Activated CD8-positive, alpha-beta memory T cell treated with anti-CD3 and anti-CD28 coated beads for 4 hours (primary cell): ENCODE results near the gene KIF23.
A peak's percentile ranks its signal among the peaks of the same experiment; 100 is the strongest.
"Not testable (repeated sequence)": the region's sequence is repeated elsewhere in the genome, so short reads cannot be mapped to it uniquely, and the experiment has no call there.

Experiments
- DNase-seq, 2 donors: peaks; one replicate each; pipeline ENCODE4 v3.0.0-alpha.2; 2020; ENCODE audit warnings: low read depth in 2 of 2

Gene KIF23

DNA sequence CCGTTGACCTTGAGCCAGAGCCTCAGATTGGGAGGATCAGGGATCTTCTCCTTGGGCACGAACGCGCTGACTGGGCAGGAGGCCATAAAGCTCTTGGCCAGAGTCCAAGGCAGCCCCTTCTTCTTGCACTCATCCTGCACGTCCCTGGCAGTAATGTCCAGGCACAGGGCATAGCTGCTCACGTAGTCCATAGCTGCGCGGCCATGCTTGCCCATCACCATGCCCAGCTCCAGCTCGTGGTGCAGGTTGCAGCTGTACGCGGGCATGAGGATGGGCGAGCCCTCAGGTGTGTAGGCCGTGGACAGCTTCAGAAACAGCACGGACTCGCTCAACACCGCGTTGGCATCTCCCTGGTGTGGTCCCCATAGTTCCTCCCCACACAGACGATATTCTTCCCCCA lies 20.5 kb downstream of the KIF23 start:
- no peak for DNase-seq

DNA sequence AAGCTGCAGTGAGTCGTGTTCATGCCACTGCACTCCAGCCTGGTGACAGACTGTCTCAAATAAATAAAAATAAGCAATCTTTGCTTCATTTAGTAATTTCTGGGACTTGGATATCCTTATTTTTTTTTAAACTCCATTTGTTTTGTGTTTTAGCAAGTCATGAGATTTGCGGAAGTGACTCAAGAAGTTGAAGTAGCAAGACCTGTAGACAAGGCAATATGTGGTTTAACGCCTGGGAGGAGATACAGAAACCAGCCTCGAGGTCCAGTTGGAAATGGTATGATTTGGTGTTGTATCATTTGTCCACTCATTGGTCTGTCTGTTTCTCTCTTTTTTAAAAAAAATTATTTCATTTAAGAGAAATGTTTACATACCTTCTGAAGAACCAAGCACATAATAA lies 21.8 kb downstream of the KIF23 start:
- DNase-seq = no peak

DNA sequence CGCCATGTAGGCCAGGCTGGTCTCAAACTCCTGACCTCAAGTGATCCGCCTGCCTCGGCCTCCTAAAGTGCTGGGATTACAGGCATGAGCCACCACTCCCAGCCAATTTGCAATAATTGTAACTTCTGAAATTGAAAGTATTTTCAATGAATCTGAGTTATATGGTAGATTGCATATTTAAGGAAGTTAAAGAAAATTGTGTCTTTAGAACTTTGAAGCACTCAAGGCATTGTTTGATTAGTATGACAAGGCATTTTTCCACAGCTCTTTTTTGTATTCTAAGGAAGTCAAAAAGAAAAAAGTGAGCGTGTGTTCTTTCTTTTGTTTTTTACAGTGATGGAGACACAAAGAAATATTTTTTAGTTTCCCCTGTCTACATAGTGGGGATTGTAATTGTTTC lies 22.8 kb downstream of the KIF23 start:
- DNase-seq = no peak

DNA sequence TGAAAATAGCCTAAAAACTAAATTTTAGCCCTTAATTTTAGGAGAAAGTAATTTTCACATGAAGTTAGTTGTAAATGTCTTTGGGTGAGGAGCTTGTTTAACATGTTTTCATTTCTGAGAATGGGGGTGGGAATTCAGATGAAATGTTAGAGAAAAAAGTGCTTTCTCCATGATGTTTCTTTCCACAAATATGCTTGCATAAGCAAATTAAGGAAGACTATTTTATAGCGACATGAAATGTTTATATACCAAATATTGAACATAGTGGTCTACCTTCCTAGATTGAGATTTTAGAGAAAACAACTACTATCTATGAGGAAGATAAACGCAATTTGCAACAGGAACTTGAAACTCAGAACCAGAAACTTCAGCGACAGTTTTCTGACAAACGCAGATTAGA lies 25.5 kb downstream of the KIF23 start:
- DNase-seq = no peak

DNA sequence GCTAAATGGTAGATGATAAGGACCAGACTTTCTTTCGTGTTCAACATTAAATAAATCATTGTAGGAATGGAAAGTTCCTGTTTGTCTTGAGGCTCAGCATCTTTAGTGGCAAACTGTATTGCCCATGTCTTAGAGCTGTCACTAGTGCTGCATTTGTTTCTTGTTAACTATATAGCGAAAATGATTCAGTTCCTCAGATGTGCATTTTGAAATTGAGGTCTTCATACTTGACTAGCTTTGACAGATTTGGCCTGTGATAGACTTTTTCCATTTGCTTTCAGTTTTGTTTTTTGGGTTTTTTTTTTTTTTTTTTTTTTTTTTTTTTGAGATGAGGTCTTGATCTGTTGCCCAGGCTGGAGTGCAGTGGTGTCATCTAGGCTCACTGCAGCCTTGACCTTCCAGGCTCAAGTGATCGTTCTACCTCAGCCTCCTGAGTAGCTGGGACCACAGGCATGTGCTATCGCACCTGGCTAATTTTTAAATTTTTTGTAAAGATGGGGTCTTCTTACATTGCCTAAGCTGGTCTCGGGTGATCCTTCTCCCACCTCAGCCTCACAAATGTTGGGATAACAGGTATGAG lies 29.0 kb downstream of the KIF23 start:
- no peak for DNase-seq

DNA sequence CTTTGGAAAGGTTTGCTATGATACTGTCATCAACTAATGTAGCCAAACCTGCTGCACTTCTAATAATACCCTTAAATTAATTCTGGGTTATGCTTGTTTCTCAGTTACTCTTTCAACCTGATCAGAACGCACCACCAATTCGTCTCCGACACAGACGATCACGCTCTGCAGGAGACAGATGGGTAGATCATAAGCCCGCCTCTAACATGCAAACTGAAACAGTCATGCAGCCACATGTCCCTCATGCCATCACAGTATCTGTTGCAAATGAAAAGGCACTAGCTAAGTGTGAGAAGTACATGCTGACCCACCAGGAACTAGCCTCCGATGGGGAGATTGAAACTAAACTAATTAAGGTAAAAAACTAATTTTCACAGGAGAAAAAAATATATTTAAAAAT lies 30.5 kb downstream of the KIF23 start:
- no peak for DNase-seq

DNA sequence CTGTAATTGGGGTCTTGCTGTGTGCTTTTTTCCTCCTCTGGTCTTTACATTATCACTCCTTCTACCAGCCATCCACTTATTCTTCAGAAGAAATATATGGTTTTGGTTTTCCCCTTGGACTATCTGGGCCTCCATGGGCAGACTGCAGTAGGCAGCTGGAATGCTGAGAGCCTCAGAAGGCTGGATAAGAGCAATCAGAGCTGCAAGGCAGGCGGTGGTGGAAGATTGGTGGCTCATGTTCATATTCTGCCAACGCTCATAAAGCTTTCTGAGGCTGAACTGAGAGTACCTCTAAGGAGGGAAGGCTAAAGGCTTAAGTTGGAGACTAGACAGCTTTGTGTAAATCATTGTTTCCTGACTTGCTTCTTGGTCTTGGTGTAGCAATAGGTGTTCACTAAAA lies 32.8 kb downstream of the KIF23 start:
- DNase-seq = no peak

DNA sequence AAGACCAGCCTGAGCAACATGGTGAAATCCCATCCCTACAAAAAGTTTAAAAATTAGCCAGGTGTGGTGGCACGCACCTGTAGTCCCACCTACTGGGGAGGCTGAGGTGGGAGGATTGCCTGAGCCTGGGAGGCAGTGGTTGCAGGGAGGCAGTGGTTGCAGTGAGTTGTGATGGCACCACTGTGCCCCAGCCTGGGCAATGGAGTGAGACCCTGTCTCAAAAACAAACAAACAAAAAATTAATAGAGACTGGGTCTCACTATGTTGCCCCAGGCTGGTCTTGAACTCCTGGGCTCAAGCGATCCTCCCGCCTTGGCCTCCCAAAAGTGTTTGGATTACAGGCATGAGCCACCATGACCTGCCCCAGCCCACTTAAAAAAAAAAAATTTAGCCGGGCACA lies 36.1 kb downstream of the KIF23 start:
- DNase-seq = not testable (repeated sequence)

DNA sequence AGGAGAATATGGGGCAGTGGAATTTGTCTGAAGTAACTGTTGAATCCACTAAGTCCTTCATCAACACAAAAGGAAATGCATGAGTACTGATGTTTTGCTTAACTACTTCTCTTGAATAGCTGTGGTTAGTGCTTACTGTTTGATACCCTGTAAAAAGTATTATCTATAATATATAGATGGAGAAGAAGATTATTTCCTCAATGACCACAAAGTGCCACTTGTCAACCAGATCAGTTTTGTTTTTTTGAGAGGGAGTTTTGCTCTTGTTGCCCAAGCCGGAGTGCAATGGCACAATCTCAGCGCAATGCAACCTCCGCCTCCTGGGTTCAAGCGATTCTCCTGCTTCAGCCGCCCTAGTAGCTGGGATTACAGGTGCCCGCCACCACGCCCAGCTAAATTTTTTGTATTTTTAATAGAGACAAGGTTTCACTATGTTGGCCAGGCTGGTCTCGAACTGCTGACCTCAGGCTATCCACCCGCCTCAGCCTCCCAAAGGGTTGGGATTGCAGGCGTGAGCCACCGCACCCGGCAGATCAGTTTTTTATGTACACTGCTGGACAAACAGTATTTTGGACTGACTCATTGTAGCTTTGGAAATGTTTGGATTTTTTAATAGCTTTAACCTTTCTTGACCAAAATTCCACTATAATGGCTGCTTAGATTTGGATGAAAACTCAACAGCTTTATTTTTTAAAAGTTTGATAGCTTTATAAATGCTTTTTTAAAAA lies 37.0 kb downstream of the KIF23 start:
- no peak for DNase-seq

DNA sequence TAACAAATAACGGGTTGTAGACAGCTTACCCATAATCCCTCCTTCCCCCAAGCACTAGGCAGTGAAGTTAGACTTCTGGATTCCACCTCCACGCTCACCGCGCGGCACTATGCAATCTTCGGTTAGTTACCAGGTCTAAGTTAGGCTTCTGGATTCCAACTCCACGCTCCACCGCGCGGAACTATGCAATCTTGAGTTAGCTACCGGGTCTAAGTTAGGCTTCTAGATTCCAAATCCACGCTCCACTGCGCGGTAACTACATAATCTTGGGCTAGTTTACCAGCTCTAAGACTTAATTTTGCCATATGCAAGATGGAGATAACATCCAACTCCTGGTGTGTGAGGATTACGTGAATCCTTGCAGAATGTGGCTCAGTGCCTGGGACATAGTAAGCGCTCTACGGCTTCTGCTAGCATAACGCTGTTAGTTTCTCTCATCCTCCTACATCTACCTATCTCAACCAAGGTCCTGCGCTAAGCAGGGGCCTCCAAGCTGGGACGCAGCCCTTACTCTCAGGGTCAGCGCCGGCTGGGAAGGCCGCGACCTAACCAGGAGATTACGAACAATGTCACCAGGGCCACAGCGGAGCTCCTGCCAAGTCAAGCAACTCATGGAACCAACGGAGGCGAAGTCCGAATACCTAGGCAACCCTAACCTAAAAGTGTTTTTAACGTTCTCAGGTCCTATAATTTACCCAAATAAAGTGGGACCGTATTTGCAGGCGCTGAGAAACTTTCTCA lies 38.0 kb downstream of the KIF23 start:
- no peak for DNase-seq

DNA sequence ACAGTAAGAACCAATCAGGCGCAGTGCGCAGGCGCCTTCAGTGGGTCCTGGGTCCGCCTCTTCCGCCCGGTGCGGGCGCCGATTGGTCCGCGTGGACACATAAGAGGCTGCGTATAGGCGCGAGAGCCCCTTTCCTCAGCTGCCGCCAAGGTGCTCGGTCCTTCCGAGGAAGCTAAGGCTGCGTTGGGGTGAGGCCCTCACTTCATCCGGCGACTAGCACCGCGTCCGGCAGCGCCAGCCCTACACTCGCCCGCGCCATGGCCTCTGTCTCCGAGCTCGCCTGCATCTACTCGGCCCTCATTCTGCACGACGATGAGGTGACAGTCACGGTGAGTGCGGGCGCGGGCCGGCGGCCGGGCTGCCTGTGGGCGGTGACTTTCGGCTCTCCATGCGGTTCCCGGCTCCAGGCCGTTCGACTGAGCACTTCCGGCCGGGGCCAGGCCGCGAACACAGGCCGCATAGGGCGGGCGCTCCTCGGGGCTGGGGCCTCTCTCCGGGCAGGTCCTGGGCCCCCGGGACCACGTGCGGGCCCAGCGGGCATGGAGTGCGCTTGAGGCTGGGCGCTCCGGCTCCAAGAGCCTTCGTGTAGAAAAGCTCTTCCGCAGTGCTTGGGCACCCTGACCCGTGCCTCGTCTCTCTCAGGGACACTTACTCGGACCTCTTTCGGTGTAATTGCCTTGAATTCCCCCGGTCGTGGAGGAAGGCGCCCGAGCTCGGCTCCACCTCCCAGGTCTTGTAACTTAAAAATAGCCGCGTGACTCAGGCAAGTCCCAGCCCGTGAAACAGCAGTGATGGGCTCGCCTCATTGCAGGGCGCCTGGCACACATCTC lies 38.8 kb downstream of the KIF23 start, which contains the start of gene RPLP1:
RPLP1 (plus strand) TSS at position 127 of the 830 bp plus-strand sequence; CDS start at position 258, 131 bp downstream.
- DNase-seq = peak; percentile 92 to 93

DNA sequence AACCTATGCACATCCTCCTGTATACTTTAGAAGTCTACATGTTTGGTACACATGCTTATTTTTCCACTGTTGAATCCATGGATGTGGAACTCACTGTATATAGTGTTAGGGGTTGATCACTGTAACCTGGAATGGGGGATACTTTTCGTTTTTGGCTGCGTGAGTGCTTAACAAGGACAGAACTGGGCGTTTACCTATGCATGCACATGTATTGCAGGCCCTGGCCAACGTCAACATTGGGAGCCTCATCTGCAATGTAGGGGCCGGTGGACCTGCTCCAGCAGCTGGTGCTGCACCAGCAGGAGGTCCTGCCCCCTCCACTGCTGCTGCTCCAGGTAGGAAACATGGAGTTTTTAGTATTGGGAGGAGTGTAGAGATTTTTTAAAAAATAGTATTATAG lies 40.8 kb downstream of the KIF23 start:
- no peak for DNase-seq

DNA sequence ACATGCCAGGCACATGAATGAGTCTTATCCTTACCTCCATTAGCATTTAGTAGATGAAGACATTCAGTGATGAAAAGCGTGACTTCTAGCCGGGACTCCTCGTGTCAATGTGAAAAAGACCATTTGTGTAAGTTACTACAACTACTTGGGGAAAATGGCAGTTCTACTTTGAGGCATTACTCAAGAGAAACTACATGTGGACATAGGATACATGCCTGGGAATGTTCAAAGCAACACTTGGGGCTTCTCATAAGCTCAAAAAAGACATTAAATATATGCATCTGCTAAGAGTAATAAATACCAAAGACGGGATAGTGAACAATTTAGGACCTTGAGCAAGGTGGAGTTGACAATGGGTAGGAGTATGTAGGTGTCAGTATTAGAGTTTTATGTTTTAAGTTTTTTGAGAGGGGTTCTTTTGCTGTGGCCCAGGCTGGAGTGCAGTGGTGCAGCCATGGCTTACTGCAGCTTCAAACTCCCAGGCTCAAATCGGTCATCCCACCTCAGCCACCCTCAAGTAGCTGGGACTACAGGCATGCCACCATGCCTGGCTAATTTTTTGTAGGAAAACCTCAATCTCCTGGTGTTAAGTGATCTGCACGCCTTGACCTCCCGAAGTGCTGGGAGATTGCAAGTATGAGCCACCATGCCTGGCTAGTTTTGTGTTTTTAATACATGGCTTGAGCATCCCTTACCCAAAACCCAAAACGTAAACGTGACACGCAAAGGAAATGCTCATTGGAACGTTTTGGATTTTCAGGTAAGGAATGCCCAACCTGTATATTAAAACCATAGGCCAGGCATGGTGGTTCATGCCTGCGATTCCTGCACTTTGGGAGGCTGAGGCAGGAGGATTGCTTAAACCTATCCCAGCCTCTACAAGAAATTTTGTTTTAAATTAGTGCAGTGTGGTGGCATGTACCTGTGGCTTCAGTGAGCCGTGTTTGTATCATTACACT lies 42.3 kb downstream of the KIF23 start:
- no peak for DNase-seq

DNA sequence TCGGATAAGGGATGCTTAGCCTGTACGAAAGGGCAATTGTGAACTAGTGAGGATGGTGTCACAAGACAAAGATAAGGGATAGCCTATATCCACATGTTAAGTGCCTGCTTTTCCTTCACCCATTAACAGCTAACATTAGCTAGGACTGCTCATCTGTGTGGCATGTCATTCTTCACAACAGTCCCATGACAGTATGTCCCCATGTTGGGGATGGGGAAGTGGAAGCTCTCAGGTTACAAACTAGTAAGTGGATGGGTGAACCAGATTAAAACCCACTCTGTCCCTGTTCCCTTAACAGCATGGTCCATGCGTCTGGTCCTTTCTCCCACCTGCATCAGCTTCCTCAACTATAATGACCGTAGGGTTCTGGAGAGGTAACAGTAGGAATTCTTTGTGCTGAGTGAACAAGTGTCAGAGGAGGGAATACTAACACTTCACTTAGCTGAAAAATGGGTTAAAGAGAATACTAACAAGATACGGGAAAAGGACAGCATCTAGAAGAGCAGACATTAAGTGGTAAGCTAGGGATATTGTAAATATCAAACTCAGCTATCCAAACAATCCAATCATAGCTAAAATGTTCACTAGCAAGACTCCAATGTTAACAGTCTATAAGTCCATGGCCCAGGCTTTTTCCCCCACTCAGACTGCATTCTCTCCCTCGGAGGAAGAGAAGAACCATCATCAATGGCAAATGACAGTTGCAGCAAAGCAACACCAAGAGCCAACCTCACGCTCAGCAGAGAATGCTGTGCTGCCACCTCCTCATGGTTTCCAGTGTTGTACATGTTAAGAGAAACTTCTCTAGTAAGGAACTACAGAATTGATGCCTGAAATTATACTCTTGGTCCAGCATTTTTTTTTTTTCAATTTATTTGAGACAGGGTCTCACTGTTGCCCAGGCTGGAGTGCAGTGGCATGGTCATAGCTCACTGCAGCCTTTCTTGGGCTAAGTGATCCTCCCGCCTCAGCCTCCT lies 43.4 kb downstream of the KIF23 start:
- no peak for DNase-seq

DNA sequence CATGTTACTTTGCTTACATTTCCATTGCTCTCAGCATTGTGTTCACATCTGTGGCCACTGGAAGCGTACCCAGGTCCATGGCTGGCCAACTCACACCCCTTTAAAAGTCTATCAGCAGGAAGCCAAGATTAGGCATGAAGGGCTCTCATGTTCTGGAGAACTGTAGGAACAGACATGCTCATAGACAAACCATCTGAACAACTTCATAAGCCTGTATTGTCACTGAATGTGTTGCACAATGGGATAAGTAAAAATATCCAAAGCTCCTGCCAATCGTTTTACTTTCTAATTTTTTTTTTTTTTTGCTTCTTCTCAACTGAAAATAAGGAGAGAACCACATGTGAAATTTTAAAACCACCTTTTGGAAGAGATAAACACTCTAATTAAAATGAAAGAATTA lies 44.9 kb downstream of the KIF23 start:
- no peak for DNase-seq

DNA sequence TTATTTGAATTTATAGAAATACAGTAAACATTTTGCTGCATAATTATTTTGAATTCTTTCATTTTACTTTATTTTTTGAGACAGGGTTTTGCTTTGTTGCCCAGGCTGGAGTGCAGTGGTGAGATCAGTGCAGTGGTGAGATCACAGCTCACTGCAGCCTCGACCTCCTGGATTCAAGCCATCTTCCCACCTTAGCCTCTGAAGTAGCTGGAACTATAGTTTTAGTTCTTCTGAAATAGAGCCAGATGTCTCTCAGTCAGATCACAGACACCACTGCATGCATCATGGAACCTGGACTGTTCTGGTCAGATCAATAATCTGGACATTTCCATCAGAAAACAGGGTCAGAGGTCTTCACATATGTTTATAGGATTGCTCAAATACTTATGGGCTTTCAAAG lies 46.3 kb downstream of the KIF23 start:
- DNase-seq = no peak

DNA sequence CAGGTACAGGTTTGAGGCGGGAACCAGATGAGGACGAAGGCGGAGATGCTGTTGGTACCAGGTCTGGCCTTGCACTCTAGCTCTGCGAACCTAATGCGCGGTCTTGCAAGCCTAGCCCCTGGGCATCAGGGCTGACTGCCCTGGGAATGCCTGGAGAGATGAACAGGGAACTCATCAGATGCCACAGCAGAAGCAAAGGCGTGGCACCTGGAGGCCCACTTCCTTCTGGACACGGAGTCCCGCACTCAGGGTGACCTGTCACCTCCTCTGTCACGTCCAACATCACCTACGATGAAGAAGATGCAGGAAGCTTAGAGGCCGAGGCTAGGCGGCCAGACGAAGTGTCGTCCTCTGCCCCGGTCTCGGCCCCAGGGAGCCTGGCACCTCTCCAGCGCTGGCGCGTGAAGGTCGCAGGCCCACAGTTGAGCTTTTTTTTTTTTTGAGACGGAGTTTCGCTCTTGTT lies 47.9 kb downstream of the KIF23 start:
- no peak for DNase-seq

DNA sequence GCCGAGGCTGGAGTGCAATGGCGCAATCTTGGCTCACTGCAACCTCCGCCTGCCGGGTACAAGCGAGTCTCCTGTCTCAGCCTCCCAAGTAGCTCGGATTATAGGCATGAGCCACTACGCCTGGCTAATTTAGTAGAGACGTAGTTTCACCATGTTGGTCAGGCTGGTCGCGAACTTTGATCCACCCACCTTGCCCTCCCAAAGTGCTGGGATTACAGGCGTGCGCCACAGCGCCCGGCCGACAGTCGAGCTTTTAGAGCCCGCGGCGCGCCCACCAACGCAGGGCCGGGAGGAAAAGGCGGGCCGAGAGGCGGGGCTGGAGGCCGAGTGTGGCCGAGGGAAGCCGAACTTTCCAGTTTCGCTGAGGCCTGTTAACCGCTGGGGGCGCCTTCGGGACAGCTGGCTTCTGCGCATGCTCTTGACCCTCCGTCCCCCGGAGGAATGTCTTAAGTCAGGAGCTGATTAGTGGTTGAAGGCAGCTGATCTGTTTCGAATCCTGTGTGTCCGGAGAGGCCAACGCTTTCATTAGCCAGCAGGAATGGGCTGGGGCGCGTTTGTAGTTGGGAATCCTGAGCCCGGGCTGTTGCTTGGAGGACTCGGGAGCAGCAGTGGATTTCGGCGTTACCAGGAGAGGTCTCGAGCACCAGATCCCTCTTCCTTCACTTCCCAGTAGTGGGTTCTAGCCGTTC lies 48.5 kb downstream of the KIF23 start:
- DNase-seq = peak; percentile 83 to 84

DNA sequence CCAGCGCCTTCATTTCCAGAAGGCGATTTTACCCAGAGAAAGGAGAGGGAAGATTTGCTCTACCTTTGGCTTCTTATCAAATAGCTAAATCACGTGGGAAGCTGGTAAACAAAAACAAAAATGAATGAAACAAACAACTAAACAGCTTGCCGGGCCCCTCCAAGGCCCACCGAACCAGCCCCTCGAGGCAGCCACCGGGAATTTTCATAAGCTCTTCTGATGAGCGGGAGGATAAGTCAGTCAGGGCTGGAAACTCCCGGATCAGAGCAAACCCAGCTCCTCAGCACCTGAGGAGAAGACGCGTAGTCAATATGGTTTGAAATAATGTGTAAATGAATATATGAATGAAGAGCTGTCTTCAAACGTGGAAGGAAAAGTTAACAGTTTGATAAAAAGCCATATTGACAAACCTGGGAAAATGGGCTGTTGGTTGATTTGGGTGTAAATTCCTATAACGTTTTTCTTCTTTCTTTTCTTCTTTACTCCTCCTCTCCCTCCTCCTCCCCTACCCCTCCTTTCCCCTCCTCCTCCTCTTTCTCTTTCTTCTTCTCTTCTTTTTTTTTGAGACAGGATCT lies 49.1 kb downstream of the KIF23 start:
- DNase-seq = no peak
